CD14-positive monocyte (primary cell): ENCODE results near the gene CATSPER4. TPM values are rescaled to one million over a fixed set of nuclear protein-coding genes. Genes with fewer than 3 reads are reported as not detected.
A peak's percentile ranks its signal among the peaks of the same experiment; 100 is the strongest.

Experiments
- DNase-seq, 3 donors: peaks; one replicate each; pipeline ENCODE4 v3.0.0-alpha.2; 2011 to 2022
- H2AFZ ChIP-seq: 2 replicates; pipeline ENCODE4 v1.6.0; 2012; ENCODE audit warnings: mild to moderate bottlenecking, low read depth, low read length, inconsistent platforms; ENCODE audit not compliant: insufficient read depth, poor library complexity, severe bottlenecking
- H3K27ac ChIP-seq, 2 donors: 1 replicate in 1 of 2; 2 replicates in 1 of 2; pipeline ENCODE4 v1.5.1; 2012 to 2013; ENCODE audit warnings: low read length in 2 of 2, control low read depth in 1 of 2, inconsistent platforms in 1 of 2, low read depth in 1 of 2, mild to moderate bottlenecking in 1 of 2
- H3K27me3 ChIP-seq, 2 donors: one replicate each; pipeline versions ENCODE4 v1.6.0 to v1.6.1; 2011 to 2013; ENCODE audit warnings: low read length in 2 of 2; ENCODE audit not compliant: control insufficient read depth in 2 of 2, insufficient read depth in 2 of 2
- H3K36me3 ChIP-seq, 2 donors: replicated peaks in 1 of 2; 1 replicate in 1 of 2; 2 replicates in 1 of 2; pipeline versions ENCODE4 v1.5.1 to v1.6.1; 2012 to 2013; ENCODE audit warnings: low read length in 2 of 2, control low read depth in 1 of 2, inconsistent platforms in 1 of 2, mild to moderate bottlenecking in 1 of 2; ENCODE audit not compliant: insufficient read depth in 2 of 2, control insufficient read depth in 1 of 2
- H3K4me1 ChIP-seq, 2 donors: 1 replicate in 1 of 2; 2 replicates in 1 of 2; pipeline versions ENCODE4 v1.5.1 to v1.6.1; 2012 to 2013; ENCODE audit warnings: low read length in 2 of 2, control low read depth in 1 of 2, inconsistent platforms in 1 of 2, mild to moderate bottlenecking in 1 of 2, moderate library complexity in 1 of 2; ENCODE audit not compliant: insufficient read depth in 2 of 2, control insufficient read depth in 1 of 2
- H3K4me2 ChIP-seq: replicated peaks from 2 replicates; pipeline ENCODE3; 2012; ENCODE audit warnings: low read length, moderate library complexity, mild to moderate bottlenecking; ENCODE audit not compliant: poor library complexity, severe bottlenecking; ENCODE audit errors: extremely low read depth
- H3K4me3 ChIP-seq, 3 experiments: fragments of 200-600 bp in 1 of 3; sonication (generic) in 1 of 3; replicated peaks in 1 of 3; 1 replicate in 2 of 3; 2 replicates in 1 of 3; pipeline ENCODE4 v1.5.1; 2011 to 2013; ENCODE audit warnings: low read length in 3 of 3, mild to moderate bottlenecking in 3 of 3, control low read depth in 2 of 3, low read depth in 2 of 3, inconsistent platforms in 1 of 3, moderate library complexity in 1 of 3
- H3K79me2 ChIP-seq: 2 replicates; pipeline ENCODE4 v1.6.0; 2012; ENCODE audit warnings: mild to moderate bottlenecking, control low read depth, inconsistent platforms, low read length, moderate library complexity; ENCODE audit not compliant: insufficient read depth
- H3K9ac ChIP-seq: 2 replicates; pipeline ENCODE4 v1.6.0; 2017; ENCODE audit warnings: low read length, mild to moderate bottlenecking; ENCODE audit not compliant: insufficient read depth, poor library complexity, severe bottlenecking
- H3K9me3 ChIP-seq, 2 donors: replicated peaks in 1 of 2; 1 replicate in 1 of 2; 2 replicates in 1 of 2; pipeline versions ENCODE4 v1.5.1 to v1.6.1; 2012 to 2013; ENCODE audit warnings: low read length in 2 of 2, control low read depth in 1 of 2; ENCODE audit not compliant: control insufficient read depth in 1 of 2, insufficient read depth in 1 of 2
- H4K20me1 ChIP-seq: 2 replicates; pipeline ENCODE4 v1.6.0; 2012; ENCODE audit warnings: mild to moderate bottlenecking, low read length, control low read depth, moderate library complexity; ENCODE audit not compliant: insufficient read depth
- H3K27ac Mint-ChIP-seq, 7 donors: one replicate each; pipeline ENCODE4 v1.8.0; 2020; ENCODE audit warnings: mild to moderate bottlenecking in 7 of 7, mixed read lengths in 7 of 7, moderate library complexity in 6 of 7, inconsistent platforms in 2 of 7
- H3K27me3 Mint-ChIP-seq, 3 donors: one replicate each; pipeline ENCODE4 v1.8.0; 2021 to 2022; ENCODE audit warnings: low read depth in 3 of 3, mild to moderate bottlenecking in 3 of 3, mixed read lengths in 3 of 3, moderate library complexity in 3 of 3, inconsistent platforms in 1 of 3
- H3K36me3 Mint-ChIP-seq, 2 donors: one replicate each; pipeline ENCODE4 v1.8.0; 2020; ENCODE audit warnings: mixed read lengths in 2 of 2, inconsistent platforms in 1 of 2, mild to moderate bottlenecking in 1 of 2
- H3K4me1 Mint-ChIP-seq: one replicate; pipeline ENCODE4 v1.8.0; 2020; ENCODE audit warnings: mild to moderate bottlenecking, mixed read lengths
- H3K4me3 Mint-ChIP-seq, 2 donors: one replicate each; pipeline ENCODE4 v1.8.0; 2020; ENCODE audit warnings: mild to moderate bottlenecking in 2 of 2, mixed read lengths in 2 of 2, moderate library complexity in 1 of 2
- H3K9me3 Mint-ChIP-seq, 7 donors: one replicate each; pipeline ENCODE4 v1.8.0; 2020 to 2022; ENCODE audit warnings: mixed read lengths in 7 of 7, mild to moderate bottlenecking in 6 of 7, moderate library complexity in 6 of 7, inconsistent platforms in 2 of 7
- CTCF ChIP-seq: fragments of 200-600 bp; IDR thresholded peaks from one replicate; pipeline ENCODE4 v1.8.0; 2022; ENCODE audit warnings: antibody characterized with exemption, mild to moderate bottlenecking
- WGBS: methylation state at CpG from one replicate; pipeline ENCODE4 v1.1.5; 2013; ENCODE audit warnings: missing lambda C conversion rate; ENCODE audit not compliant: insufficient coverage; 5-methylcytosine and 5-hydroxymethylcytosine counted together
- intact Hi-C, 2 donors: fragments of 100-400 bp; cut with micrococcal nuclease; formaldehyde crosslinking; loops; one replicate each; pipeline versions ENCODE4 v1.15.0 to v1.15.1; 2023
- polyA plus RNA-seq, 3 donors: library from polyadenylated mRNA; depleted of rRNA in 1 of 3; unstranded in 2 of 3; stranded (reverse) in 1 of 3; fragments of 300-500 nt in 2 of 3; fragments of >200 nt in 1 of 3; fragmentation: Illumina TruSeq in 2 of 3; gene quantifications; 1 replicate in 2 of 3; 2 replicates in 1 of 3; pipeline ENCODE4 v1.2.3, GENCODE V29; 2012 to 2021

Gene CATSPER4
- polyA plus RNA-seq, 3 donors = not detected

GRCh38 chr1:26169669-26170471, 20.5 kb upstream of the CATSPER4 start, which contains the start of gene ZNF593:
Gene ZNF593, plus strand, starts transcription at chr1:26169908. Its CDS starts 76 bp downstream, at chr1:26169984.
- H3K27ac Mint-ChIP-seq = peak within 1 kb of the TSS; percentile 59 to 94 (median 88)
- Histone ChIP-seq H4K20me1 (no peaks in the 10 kb centered on the region), H3K9me3 (no peaks in the 10 kb centered on the region), H3K4me3 (peak within 1 kb of the TSS; percentile 59 to 93 (median 68)), H3K36me3 (no peaks in the 10 kb centered on the region), H2AFZ (peak within 1 kb of the TSS; percentile 99), H3K4me2 (peak within 1 kb of the TSS; percentile 95), H3K27ac (peak within 1 kb of the TSS in 1 of 2 donors; percentile 81), H3K79me2 (peaks cover 12% of the 10 kb centered on the region), H3K4me1 (peaks cover 14 to 19% of the 10 kb centered on the region in 2 donors), H3K27me3 (peaks cover 0 to 6% of the 10 kb centered on the region in 2 donors), H3K9ac (peak within 1 kb of the TSS; percentile 81)
- peaks cover 0 to 2% (median 0%) of the 10 kb centered on the region in 7 donors for H3K9me3 Mint-ChIP-seq
- TF ChIP-seq CTCF = peak; percentile 90
- intact Hi-C loops = loop anchor here (2.0 to 5.0 kb wide), 3 partner anchors 62 to 152 kb away; partner anchors contain the start of gene CEP85 (in 1 of the 2)
- DNase-seq = peak; percentile 89 to 95 (median 94)
- peaks cover 0 to 3% of the 10 kb centered on the region in 2 donors for H3K36me3 Mint-ChIP-seq
- H3K4me1 Mint-ChIP-seq = peaks cover 13% of the 10 kb centered on the region
- under 1% methylated on average over 67 of the region's 76 CpGs for WGBS
- H3K27me3 Mint-ChIP-seq = peaks cover 8 to 13% (median 11%) of the 10 kb centered on the region in 3 donors
- peak within 1 kb of the TSS; percentile 89 to 90 for H3K4me3 Mint-ChIP-seq

DNA sequence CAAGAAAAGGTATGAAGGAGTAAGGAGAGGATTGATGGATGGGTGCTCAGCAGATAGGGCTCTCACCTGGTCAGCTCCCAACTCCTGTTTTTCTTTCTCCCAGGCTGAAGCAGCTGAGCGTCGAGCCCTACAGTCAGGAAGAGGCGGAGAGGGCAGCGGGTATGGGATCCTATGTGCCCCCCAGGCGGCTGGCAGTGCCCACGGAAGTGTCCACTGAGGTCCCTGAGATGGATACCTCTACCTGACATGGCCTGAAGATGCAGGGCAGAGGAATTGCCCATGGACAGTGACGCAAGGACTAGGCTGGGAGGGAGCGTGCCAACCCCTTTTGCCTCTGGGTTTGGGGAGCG, 20.0 kb upstream of the CATSPER4 start:
- WGBS = 69% methylated on average over 8 of the region's 9 CpGs
- Histone ChIP-seq H3K79me2 (peaks cover 12% of the 10 kb centered on the region), H2AFZ (peak overlapping the region; percentile 99)

More for the DNA sequence above, 20.0 kb upstream of the CATSPER4 start:
- Histone ChIP-seq H3K4me1 (peaks cover 14 to 19% of the 10 kb centered on the region in 2 donors), H3K27me3 (peaks cover 0 to 2% of the 10 kb centered on the region in 2 donors), H3K9ac (peak overlapping the region; percentile 81), H4K20me1 (no peaks in the 10 kb centered on the region), H3K27ac (peak overlapping the region in 1 of 2 donors; percentile 81), H3K4me2 (peak overlapping the region; percentile 95), H3K4me3 (peak overlapping the region; percentile 59 to 93 (median 68)), H3K9me3 (no peaks in the 10 kb centered on the region), H3K36me3 (no peaks in the 10 kb centered on the region)
- Mint-ChIP-seq H3K4me3 (peak overlapping the region; percentile 89 to 90), H3K27ac (peak overlapping the region in 6 of 7 donors; percentile 70 to 94 (median 86)), H3K27me3 (peaks cover 5 to 8% (median 7%) of the 10 kb centered on the region in 3 donors), H3K4me1 (peaks cover 13% of the 10 kb centered on the region), H3K36me3 (peaks cover 0 to 3% of the 10 kb centered on the region in 2 donors), H3K9me3 (peaks cover 0 to 2% (median 0%) of the 10 kb centered on the region in 7 donors)
- DNase-seq = no peak
- no peak for TF ChIP-seq CTCF
- intact Hi-C loops = no loop called here
